ENCODE measurements around the gene CD1E.
"Not testable (repeated sequence)": the region's sequence is repeated elsewhere in the genome, so short reads cannot be mapped to it uniquely, and the experiment has no call there.

CD1E gene

GRCh38 chr1:158333405-158334155 is 20.1 kb upstream of the CD1E start:
- no peaks in the 10 kb centered on the region for H3K4me1 ChIP-seq (ENCODE audit: control insufficient read depth, insufficient read depth, low read length)
- H3K9ac ChIP-seq (ENCODE audit: low read length) = no peak overlapping the region
- no peak overlapping the region for H3K4me3 ChIP-seq (ENCODE audit: low read length)
- H3K9me3 ChIP-seq (ENCODE audit: control insufficient read depth, low read length) = no peaks in the 10 kb centered on the region
- H3K27me3 ChIP-seq (ENCODE audit: control insufficient read depth, insufficient read depth, low read length) = no peaks in the 10 kb centered on the region
- H3K36me3 ChIP-seq (ENCODE audit: control insufficient read depth, insufficient read depth, low read length) = no peaks in the 10 kb centered on the region

GRCh38 chr1:158334526-158335212 is 19.0 kb upstream of the CD1E start:
- Histone ChIP-seq H3K27me3 (ENCODE audit: control insufficient read depth, insufficient read depth, low read length) (no peaks in the 10 kb centered on the region), H3K9me3 (ENCODE audit: control insufficient read depth, low read length) (no peaks in the 10 kb centered on the region), H3K9ac (ENCODE audit: low read length) (no peak overlapping the region), H3K4me1 (ENCODE audit: control insufficient read depth, insufficient read depth, low read length) (no peaks in the 10 kb centered on the region), H3K4me3 (ENCODE audit: low read length) (no peak overlapping the region), H3K36me3 (ENCODE audit: control insufficient read depth, insufficient read depth, low read length) (no peaks in the 10 kb centered on the region)

GRCh38 chr1:158335213-158335532 is 18.5 kb upstream of the CD1E start:
- no peaks in the 10 kb centered on the region for H3K36me3 ChIP-seq (ENCODE audit: control insufficient read depth, insufficient read depth, low read length)
- no peaks in the 10 kb centered on the region for H3K27me3 ChIP-seq (ENCODE audit: control insufficient read depth, insufficient read depth, low read length)
- no peaks in the 10 kb centered on the region for H3K9me3 ChIP-seq (ENCODE audit: control insufficient read depth, low read length)
- no peak overlapping the region for H3K9ac ChIP-seq (ENCODE audit: low read length)
- H3K4me3 ChIP-seq (ENCODE audit: low read length) = no peak overlapping the region
- no peaks in the 10 kb centered on the region for H3K4me1 ChIP-seq (ENCODE audit: control insufficient read depth, insufficient read depth, low read length)

- not testable (repeated sequence) for H3K27me3 ChIP-seq (ENCODE audit: control insufficient read depth, insufficient read depth, low read length); H3K4me3 ChIP-seq (ENCODE audit: low read length); H3K9me3 ChIP-seq (ENCODE audit: control insufficient read depth, low read length); H3K36me3 ChIP-seq (ENCODE audit: control insufficient read depth, insufficient read depth, low read length); H3K4me1 ChIP-seq (ENCODE audit: control insufficient read depth, insufficient read depth, low read length); H3K9ac ChIP-seq (ENCODE audit: low read length)
Observed at GRCh38 chr1:158336413-158336812, 17.3 kb upstream of the CD1E start.

- not testable (repeated sequence) for H3K9me3 ChIP-seq (ENCODE audit: control insufficient read depth, low read length); H3K4me3 ChIP-seq (ENCODE audit: low read length); H3K27me3 ChIP-seq (ENCODE audit: control insufficient read depth, insufficient read depth, low read length); H3K36me3 ChIP-seq (ENCODE audit: control insufficient read depth, insufficient read depth, low read length); H3K4me1 ChIP-seq (ENCODE audit: control insufficient read depth, insufficient read depth, low read length); H3K9ac ChIP-seq (ENCODE audit: low read length)
Observed at GRCh38 chr1:158348946-158349345, 4.7 kb upstream of the CD1E start.

GRCh38 chr1:158354255-158354654 is 561 bp downstream of the CD1E start:
- Histone ChIP-seq H3K4me3 (ENCODE audit: low read length) (no peak overlapping the region), H3K27me3 (ENCODE audit: control insufficient read depth, insufficient read depth, low read length) (no peaks in the 10 kb centered on the region), H3K9ac (ENCODE audit: low read length) (no peak overlapping the region), H3K9me3 (ENCODE audit: control insufficient read depth, low read length) (no peaks in the 10 kb centered on the region), H3K36me3 (ENCODE audit: control insufficient read depth, insufficient read depth, low read length) (no peaks in the 10 kb centered on the region), H3K4me1 (ENCODE audit: control insufficient read depth, insufficient read depth, low read length) (no peaks in the 10 kb centered on the region)

- H3K36me3 ChIP-seq (ENCODE audit: control insufficient read depth, insufficient read depth, low read length) = no peaks in the 10 kb centered on the region
- H3K9ac ChIP-seq (ENCODE audit: low read length) = no peak overlapping the region
- H3K27me3 ChIP-seq (ENCODE audit: control insufficient read depth, insufficient read depth, low read length) = no peaks in the 10 kb centered on the region
- H3K4me3 ChIP-seq (ENCODE audit: low read length) = no peak overlapping the region
- no peaks in the 10 kb centered on the region for H3K4me1 ChIP-seq (ENCODE audit: control insufficient read depth, insufficient read depth, low read length)
- H3K9me3 ChIP-seq (ENCODE audit: control insufficient read depth, low read length) = no peaks in the 10 kb centered on the region
Observed at GRCh38 chr1:158355773-158356285, 2.1 kb downstream of the CD1E start.

GRCh38 chr1:158356616-158357015 is 2.9 kb downstream of the CD1E start:
- no peaks in the 10 kb centered on the region for H3K27me3 ChIP-seq (ENCODE audit: control insufficient read depth, insufficient read depth, low read length)
- no peak overlapping the region for H3K9ac ChIP-seq (ENCODE audit: low read length)
- H3K36me3 ChIP-seq (ENCODE audit: control insufficient read depth, insufficient read depth, low read length) = no peaks in the 10 kb centered on the region
- H3K9me3 ChIP-seq (ENCODE audit: control insufficient read depth, low read length) = no peaks in the 10 kb centered on the region
- no peak overlapping the region for H3K4me3 ChIP-seq (ENCODE audit: low read length)
- H3K4me1 ChIP-seq (ENCODE audit: control insufficient read depth, insufficient read depth, low read length) = no peaks in the 10 kb centered on the region

- no peaks in the 10 kb centered on the region for H3K9me3 ChIP-seq (ENCODE audit: control insufficient read depth, low read length)
- no peak overlapping the region for H3K4me3 ChIP-seq (ENCODE audit: low read length)
- no peaks in the 10 kb centered on the region for H3K36me3 ChIP-seq (ENCODE audit: control insufficient read depth, insufficient read depth, low read length)
- no peaks in the 10 kb centered on the region for H3K27me3 ChIP-seq (ENCODE audit: control insufficient read depth, insufficient read depth, low read length)
- H3K9ac ChIP-seq (ENCODE audit: low read length) = no peak overlapping the region
- H3K4me1 ChIP-seq (ENCODE audit: control insufficient read depth, insufficient read depth, low read length) = no peaks in the 10 kb centered on the region
Observed at GRCh38 chr1:158357441-158357840, 3.7 kb downstream of the CD1E start.

GRCh38 chr1:158362482-158362881 is 8.8 kb downstream of the CD1E start:
- H3K27me3 ChIP-seq (ENCODE audit: control insufficient read depth, insufficient read depth, low read length) = no peaks in the 10 kb centered on the region
- H3K9me3 ChIP-seq (ENCODE audit: control insufficient read depth, low read length) = no peaks in the 10 kb centered on the region
- no peak overlapping the region for H3K4me3 ChIP-seq (ENCODE audit: low read length)
- H3K36me3 ChIP-seq (ENCODE audit: control insufficient read depth, insufficient read depth, low read length) = no peaks in the 10 kb centered on the region
- no peaks in the 10 kb centered on the region for H3K4me1 ChIP-seq (ENCODE audit: control insufficient read depth, insufficient read depth, low read length)
- H3K9ac ChIP-seq (ENCODE audit: low read length) = no peak overlapping the region

GRCh38 chr1:158362941-158363340 is 9.2 kb downstream of the CD1E start:
- Histone ChIP-seq H3K4me3 (ENCODE audit: low read length) (no peak overlapping the region), H3K4me1 (ENCODE audit: control insufficient read depth, insufficient read depth, low read length) (no peaks in the 10 kb centered on the region)

GRCh38 chr1:158366783-158367182 is 13.1 kb downstream of the CD1E start:
- Histone ChIP-seq H3K9ac (ENCODE audit: low read length) (no peak overlapping the region), H3K9me3 (ENCODE audit: control insufficient read depth, low read length) (no peaks in the 10 kb centered on the region), H3K4me3 (ENCODE audit: low read length) (no peak overlapping the region), H3K4me1 (ENCODE audit: control insufficient read depth, insufficient read depth, low read length) (no peaks in the 10 kb centered on the region), H3K36me3 (ENCODE audit: control insufficient read depth, insufficient read depth, low read length) (no peaks in the 10 kb centered on the region), H3K27me3 (ENCODE audit: control insufficient read depth, insufficient read depth, low read length) (no peaks in the 10 kb centered on the region)

More at GRCh38 chr1:158362941-158363340, 9.2 kb downstream of the CD1E start:
- Histone ChIP-seq H3K9me3 (ENCODE audit: control insufficient read depth, low read length) (no peaks in the 10 kb centered on the region), H3K36me3 (ENCODE audit: control insufficient read depth, insufficient read depth, low read length) (no peaks in the 10 kb centered on the region), H3K27me3 (ENCODE audit: control insufficient read depth, insufficient read depth, low read length) (no peaks in the 10 kb centered on the region), H3K9ac (ENCODE audit: low read length) (no peak overlapping the region)

Measured in mucosa of stomach (tissue), 1 donor.